DOHH2 (cell line): Measurements from ENCODE around the gene DHRS3.

ENCODE experiments used
- H3F3A ChIP-seq: fragments of 200-600 bp; sonication (generic), shearing (Covaris generic); 2 replicates; pipeline ENCODE4 v1.6.0; 2016; ENCODE audit warnings: antibody characterized with exemption, mild to moderate bottlenecking; ENCODE audit not compliant: control insufficient read depth, insufficient read depth
- H3K27ac ChIP-seq: fragments of 200-600 bp; sonication (generic); 2 replicates; pipeline ENCODE4 v1.5.1; 2014; ENCODE audit warnings: low read depth, mild to moderate bottlenecking, low read length, moderate library complexity
- H3K27me3 ChIP-seq: fragments of 200-600 bp; sonication (generic); 2 replicates; pipeline ENCODE4 v1.6.1; 2014; ENCODE audit warnings: mild to moderate bottlenecking, low read length, mixed read lengths; ENCODE audit not compliant: control insufficient read depth
- H3K36me3 ChIP-seq: fragments of 200-600 bp; sonication (generic); 2 replicates; pipeline ENCODE4 v1.6.1; 2014; ENCODE audit warnings: mild to moderate bottlenecking, low read length, moderate library complexity, mixed read lengths; ENCODE audit not compliant: control insufficient read depth
- H3K4me1 ChIP-seq: fragments of 200-600 bp; sonication (generic); 2 replicates; pipeline ENCODE4 v1.6.1; 2014; ENCODE audit warnings: mild to moderate bottlenecking, low read length, mixed read lengths; ENCODE audit not compliant: control insufficient read depth
- H3K4me2 ChIP-seq: fragments of 200-600 bp; sonication (generic); 2 replicates; pipeline ENCODE4 v1.6.0; 2014; ENCODE audit warnings: mild to moderate bottlenecking, low read length, moderate library complexity
- H3K4me3 ChIP-seq: fragments of 200-600 bp; sonication (generic); 2 replicates; pipeline ENCODE4 v1.5.1; 2014; ENCODE audit warnings: mild to moderate bottlenecking, low read length, mixed read lengths
- H3K79me2 ChIP-seq: fragments of 200-600 bp; sonication (generic); 2 replicates; pipeline ENCODE4 v1.6.1; 2014; ENCODE audit warnings: mild to moderate bottlenecking, low read length, mixed read lengths; ENCODE audit not compliant: control insufficient read depth
- H3K9me2 ChIP-seq: fragments of 200-600 bp; sonication (generic); replicated peaks from 2 replicates; pipeline ENCODE4 v1.6.1; 2014; ENCODE audit warnings: mild to moderate bottlenecking, low read length, mixed read lengths; ENCODE audit not compliant: control insufficient read depth
- H3K9me3 ChIP-seq: fragments of 200-600 bp; sonication (generic); 2 replicates; pipeline ENCODE4 v1.6.1; 2014; ENCODE audit warnings: antibody characterized with exemption, low read length, mixed read lengths; ENCODE audit not compliant: control insufficient read depth, insufficient read depth
- H4K20me1 ChIP-seq: fragments of 200-600 bp; sonication (generic); 2 replicates; pipeline ENCODE4 v1.6.0; 2014; ENCODE audit warnings: low read depth, mild to moderate bottlenecking, antibody characterized with exemption, low read length, moderate library complexity; ENCODE audit not compliant: control insufficient read depth, insufficient read depth
- EZH2phosphoT487 ChIP-seq: fragments of 200-600 bp; sonication (generic); IDR thresholded peaks from 2 replicates; pipeline ENCODE4 v1.6.1; 2017; ENCODE audit warnings: borderline replicate concordance, mild to moderate bottlenecking, antibody characterized with exemption, low read length, moderate library complexity, mixed read lengths
- TF ChIP-seq, protein P1 (sequence below): fragments of 200-600 bp; sonication (generic); IDR thresholded peaks from one replicate; pipeline ENCODE4 v1.5.1; 2014; ENCODE audit warnings: antibody characterized with exemption, mild to moderate bottlenecking, low read depth, low read length; ENCODE audit not compliant: poor library complexity, severe bottlenecking

Gene DHRS3

DNA sequence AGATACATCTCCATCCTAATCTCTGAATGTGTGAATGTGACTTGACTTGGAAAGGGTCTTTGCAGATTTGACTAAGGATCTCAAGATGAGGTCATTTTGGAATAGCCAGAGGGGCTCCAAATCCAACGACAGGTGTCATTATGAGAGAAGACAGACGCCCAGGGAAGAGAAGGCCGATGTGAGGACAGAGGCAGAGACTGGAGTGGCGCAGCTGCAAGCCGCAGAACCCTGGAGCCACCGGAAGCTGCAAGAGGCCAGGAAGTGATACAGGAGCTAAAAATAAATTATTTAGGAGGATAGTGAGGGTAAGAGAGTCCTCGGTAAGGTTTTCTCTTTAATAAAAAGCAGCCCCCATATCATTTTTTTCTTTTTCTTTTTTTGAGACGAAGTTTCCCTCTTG is 16.1 kb upstream of the DHRS3 start:
- Histone ChIP-seq H3K27ac (no peak overlapping the region), H3K36me3 (no peaks in the 10 kb centered on the region), H3K27me3 (no peaks in the 10 kb centered on the region), H3K4me3 (no peak overlapping the region), H3K4me1 (no peaks in the 10 kb centered on the region), H3K4me2 (no peak overlapping the region), H4K20me1 (no peaks in the 10 kb centered on the region), H3K79me2 (no peaks in the 10 kb centered on the region), H3K9me2 (no peaks in the 10 kb centered on the region), H3K9me3 (peaks cover under 1% of the 10 kb centered on the region; the same call in 1 of the 2 replicates), H3F3A (no peaks in the 10 kb centered on the region)
- TF ChIP-seq EZH2phosphoT487, result no peak
- TF ChIP-seq, protein P1, sequence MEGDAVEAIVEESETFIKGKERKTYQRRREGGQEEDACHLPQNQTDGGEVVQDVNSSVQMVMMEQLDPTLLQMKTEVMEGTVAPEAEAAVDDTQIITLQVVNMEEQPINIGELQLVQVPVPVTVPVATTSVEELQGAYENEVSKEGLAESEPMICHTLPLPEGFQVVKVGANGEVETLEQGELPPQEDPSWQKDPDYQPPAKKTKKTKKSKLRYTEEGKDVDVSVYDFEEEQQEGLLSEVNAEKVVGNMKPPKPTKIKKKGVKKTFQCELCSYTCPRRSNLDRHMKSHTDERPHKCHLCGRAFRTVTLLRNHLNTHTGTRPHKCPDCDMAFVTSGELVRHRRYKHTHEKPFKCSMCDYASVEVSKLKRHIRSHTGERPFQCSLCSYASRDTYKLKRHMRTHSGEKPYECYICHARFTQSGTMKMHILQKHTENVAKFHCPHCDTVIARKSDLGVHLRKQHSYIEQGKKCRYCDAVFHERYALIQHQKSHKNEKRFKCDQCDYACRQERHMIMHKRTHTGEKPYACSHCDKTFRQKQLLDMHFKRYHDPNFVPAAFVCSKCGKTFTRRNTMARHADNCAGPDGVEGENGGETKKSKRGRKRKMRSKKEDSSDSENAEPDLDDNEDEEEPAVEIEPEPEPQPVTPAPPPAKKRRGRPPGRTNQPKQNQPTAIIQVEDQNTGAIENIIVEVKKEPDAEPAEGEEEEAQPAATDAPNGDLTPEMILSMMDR, result no peak

DNA sequence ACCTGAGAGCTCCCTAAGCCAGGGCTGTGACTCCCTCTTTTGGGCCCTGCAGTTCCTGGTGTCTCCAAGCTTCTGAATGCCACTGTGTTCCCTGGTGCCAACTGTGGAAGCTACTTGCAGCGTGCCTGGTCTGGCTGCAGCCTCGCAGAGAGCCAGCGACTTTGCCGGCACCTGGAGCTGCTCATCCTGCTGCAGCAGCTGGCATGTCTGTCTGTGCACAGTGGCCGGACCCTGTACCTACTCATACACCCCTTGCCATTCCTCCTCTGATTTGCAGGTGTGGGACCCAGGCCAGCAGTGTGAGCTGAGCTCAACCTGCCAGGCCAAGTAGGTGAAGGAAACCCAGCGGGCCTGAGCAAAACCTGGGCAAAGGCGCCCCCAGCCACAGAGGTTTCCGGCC is 13.6 kb upstream of the DHRS3 start:
- Histone ChIP-seq H3K79me2 (no peaks in the 10 kb centered on the region), H3K9me3 (no peaks in the 10 kb centered on the region), H3K9me2 (no peaks in the 10 kb centered on the region), H3K27me3 (no peaks in the 10 kb centered on the region), H3K4me1 (no peaks in the 10 kb centered on the region), H3K27ac (no peak overlapping the region), H4K20me1 (no peaks in the 10 kb centered on the region), H3K4me2 (no peak overlapping the region), H3F3A (no peaks in the 10 kb centered on the region), H3K36me3 (no peaks in the 10 kb centered on the region), H3K4me3 (no peak overlapping the region)
- TF ChIP-seq, protein P1, result no peak
- no peak for TF ChIP-seq EZH2phosphoT487

DNA sequence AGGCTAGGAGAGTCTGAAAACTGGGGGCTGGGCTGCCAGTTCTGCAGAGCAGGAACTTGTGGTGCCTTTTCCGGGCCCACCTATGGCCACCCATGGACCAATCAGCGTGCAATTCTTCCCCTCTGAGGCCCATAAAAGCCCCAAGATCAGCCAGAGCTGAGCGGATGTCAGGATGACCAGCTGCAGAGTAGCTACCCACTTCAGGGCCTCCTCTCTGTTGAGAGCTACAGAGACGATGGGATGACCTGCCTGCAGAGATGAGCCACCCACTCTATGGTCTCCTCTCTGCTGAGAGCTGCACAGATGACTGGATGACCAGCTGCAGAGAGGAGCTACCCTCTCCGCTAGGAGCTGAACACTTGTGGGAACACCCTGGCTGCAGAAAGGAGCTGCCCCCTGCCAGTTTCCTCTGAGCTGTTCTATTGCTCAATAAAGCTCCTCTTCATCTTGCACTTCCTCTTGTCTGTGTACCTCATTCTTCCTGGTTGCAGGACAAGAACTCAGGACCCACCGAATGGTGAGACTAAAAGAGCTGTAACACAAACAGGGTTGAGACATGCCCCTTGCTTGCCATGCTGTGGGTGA is 13.0 kb upstream of the DHRS3 start:
- Histone ChIP-seq H3F3A (no peaks in the 10 kb centered on the region), H3K4me2 (no peak overlapping the region), H3K36me3 (no peaks in the 10 kb centered on the region), H3K9me2 (no peaks in the 10 kb centered on the region), H3K4me3 (no peak overlapping the region), H4K20me1 (no peaks in the 10 kb centered on the region), H3K27me3 (no peaks in the 10 kb centered on the region), H3K9me3 (no peaks in the 10 kb centered on the region), H3K4me1 (no peaks in the 10 kb centered on the region), H3K27ac (no peak overlapping the region), H3K79me2 (no peaks in the 10 kb centered on the region)
- TF ChIP-seq, protein P1, result no peak
- no peak for TF ChIP-seq EZH2phosphoT487
